ENCODE results near the gene KRTAP5-3.

Gene KRTAP5-3

GRCh38 chr11:1574238-1574932 is 33.9 kb downstream of the KRTAP5-3 start:
- Histone ChIP-seq H3K4me1 (peaks cover 8% of the 10 kb centered on the region), H3K4me3 (peak overlapping the region; percentile 30), H3K9me3 (peaks cover 5% of the 10 kb centered on the region), H3K27me3 (ENCODE audit: low read depth) (peaks cover 24% of the 10 kb centered on the region), H3K36me3 (replicated peaks) (no peaks in the 10 kb centered on the region)
- in situ Hi-C loops (cut with MboI; ENCODE audit: low sequenced_read_pairs): no loop called here
- DNase-seq (ENCODE audit: low spot score in 2 of 2): peak; percentile 65 to 77

GRCh38 chr11:1573903-1574237 is 34.4 kb downstream of the KRTAP5-3 start:
- peaks cover 24% of the 10 kb centered on the region for H3K27me3 ChIP-seq (ENCODE audit: low read depth)
- DNase-seq (ENCODE audit: low spot score in 2 of 2): peak in 1 of 2 experiments; percentile 34
- in situ Hi-C loops (cut with MboI; ENCODE audit: low sequenced_read_pairs): no loop called here

DNA sequence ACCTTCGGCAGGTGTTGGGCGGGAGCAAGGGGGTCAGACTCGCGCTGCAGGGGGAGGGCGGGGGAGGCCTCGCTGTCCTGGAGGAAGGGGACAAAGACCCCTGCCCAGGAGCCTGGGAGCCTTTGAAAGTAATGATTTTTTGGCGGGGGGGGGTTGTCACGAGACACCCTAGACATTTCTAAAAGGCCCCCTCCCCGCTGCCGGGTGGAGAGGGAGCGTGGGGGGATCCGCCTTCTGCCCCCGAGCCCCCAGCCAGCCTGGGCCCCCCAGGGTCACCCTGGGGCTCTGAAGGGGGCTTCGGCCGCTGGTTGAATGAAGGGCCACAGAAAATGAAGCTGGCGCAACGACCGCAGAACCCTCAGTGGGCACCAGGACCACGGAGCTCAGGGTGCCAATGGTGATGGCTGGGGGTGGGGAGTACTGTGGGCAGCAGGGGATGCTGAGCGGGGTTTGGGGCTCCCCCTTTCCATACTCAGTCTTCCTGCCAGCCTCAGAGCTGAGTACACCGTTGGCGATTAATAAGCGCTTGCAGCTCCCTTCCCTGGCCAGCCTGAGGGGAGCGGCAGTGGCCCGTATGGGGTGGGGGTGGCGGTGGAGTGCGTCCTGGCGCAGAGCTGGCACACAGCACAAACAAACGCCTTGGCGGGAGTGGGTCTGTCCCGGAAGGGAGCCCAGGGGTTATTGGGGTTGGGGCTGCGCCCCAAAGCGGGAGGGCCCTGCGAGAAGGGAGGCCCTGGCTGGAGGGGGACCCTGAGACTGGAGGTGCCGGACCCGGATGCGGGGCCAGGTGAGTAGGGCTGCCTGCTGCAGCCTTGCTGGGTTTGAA is 35.0 kb downstream of the KRTAP5-3 start:
- Histone ChIP-seq H3K9me3 (peaks cover under 1% of the 10 kb centered on the region; the same call in 1 of the 2 replicates), H3K36me3 (replicated peaks) (no peaks in the 10 kb centered on the region), H3K27me3 (ENCODE audit: low read depth) (peaks cover 24% of the 10 kb centered on the region), H3K4me1 (peaks cover 8% of the 10 kb centered on the region), H3K4me3 (peak overlapping the region; percentile 30)
- in situ Hi-C loops (cut with MboI; ENCODE audit: low sequenced_read_pairs): no loop called here
- no peak for DNase-seq (ENCODE audit: low spot score in 2 of 2)

More at GRCh38 chr11:1573903-1574237, 34.4 kb downstream of the KRTAP5-3 start:
- Histone ChIP-seq H3K36me3 (replicated peaks) (no peaks in the 10 kb centered on the region), H3K4me3 (peak overlapping the region; percentile 30), H3K9me3 (peaks cover 5% of the 10 kb centered on the region), H3K4me1 (peaks cover 8% of the 10 kb centered on the region)

DNA sequence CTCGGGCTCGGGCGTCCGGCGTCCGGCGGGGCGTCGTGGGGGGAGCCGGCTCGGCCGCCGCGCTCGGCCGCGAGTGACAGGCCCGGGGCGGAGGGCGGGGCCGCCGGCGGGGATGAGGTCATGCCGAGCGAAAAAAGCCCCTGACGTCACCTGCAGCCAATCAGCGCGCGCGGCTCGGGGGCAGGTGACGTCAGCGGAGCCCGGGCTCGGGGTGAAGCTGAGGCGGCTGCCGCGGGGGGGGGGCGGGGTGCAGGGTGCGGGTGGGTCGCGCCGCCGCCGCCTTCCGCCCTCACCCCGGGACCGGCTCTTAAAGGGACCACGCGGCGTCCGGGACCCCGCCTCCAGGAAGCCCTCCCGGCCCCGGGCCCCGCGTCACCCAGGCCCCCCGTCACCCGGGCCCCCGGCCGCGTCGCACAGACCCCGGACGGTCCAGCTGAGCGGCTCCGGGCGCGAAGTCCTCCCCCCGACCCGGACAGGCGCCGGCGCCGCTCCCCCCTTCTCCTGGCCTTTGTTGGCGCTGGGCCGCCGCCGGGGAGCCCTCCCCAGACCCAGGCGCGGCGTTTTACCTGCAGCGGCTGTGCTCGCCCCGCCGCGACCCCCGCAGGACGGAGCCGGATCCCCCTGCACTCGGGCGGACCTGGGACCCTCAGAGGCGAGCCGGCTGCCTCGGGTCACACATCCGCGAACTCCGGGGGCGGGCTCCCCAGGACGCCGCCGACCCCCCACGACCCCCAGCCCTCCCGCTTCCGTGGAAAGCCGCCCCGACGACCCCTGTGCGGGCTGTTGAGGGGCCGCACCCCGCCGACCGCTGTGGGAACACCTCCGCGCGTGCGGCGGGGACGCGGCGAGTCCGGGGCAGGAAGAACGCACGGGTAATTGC is 35.8 kb downstream of the KRTAP5-3 start, which contains the start of gene DUSP8:
TSS of gene DUSP8 (minus strand) at position 75 of the 880 bp plus-strand sequence. CDS start 6,445 bp downstream, outside the sequence.
- Histone ChIP-seq H3K27me3 (ENCODE audit: low read depth) (peaks cover 24% of the 10 kb centered on the region), H3K9me3 (no peaks in the 10 kb centered on the region)

DNA sequence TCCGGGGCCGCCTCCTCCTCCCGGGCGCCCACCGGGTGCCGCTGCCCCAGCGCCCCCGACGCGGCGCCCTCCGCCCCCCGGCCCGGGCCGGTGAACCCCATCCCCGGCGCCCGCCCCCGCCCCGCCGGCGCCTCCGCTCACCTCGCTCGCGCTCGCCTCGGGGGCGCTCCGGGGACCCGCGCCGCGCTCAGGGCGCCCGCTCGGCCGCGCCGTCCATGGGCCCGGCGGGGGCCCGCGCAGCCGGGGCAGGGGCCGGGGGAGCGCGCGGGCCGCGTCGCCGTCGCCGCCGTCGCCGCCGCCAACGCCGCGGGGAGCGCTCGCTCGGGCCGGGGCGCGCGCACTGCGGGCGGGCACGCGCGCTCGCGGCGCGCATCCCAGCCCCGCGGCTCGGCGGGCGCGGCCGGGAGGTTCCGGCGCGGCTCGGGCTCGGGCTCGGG is 36.5 kb downstream of the KRTAP5-3 start:
- no peak for DNase-seq (ENCODE audit: low spot score in 2 of 2)
- H3K9me3 ChIP-seq: no peaks in the 10 kb centered on the region
- peak overlapping the region; percentile 39; the same call in 1 of the 2 replicates for H3K4me3 ChIP-seq
- peaks cover 8% of the 10 kb centered on the region for H3K4me1 ChIP-seq
- in situ Hi-C loops (cut with MboI; ENCODE audit: low sequenced_read_pairs): no loop called here
- H3K27me3 ChIP-seq (ENCODE audit: low read depth): peaks cover 24% of the 10 kb centered on the region
- H3K36me3 ChIP-seq (replicated peaks): no peaks in the 10 kb centered on the region

More for the DNA sequence above, 35.8 kb downstream of the KRTAP5-3 start, which contains the start of gene DUSP8:
- Histone ChIP-seq H3K4me3 (peak within 1 kb of the TSS; percentile 39), H3K4me1 (peaks cover 8% of the 10 kb centered on the region), H3K36me3 (replicated peaks) (no peaks in the 10 kb centered on the region)
- in situ Hi-C loops (cut with MboI; ENCODE audit: low sequenced_read_pairs): no loop called here
- DNase-seq (ENCODE audit: low spot score in 2 of 2): peak; percentile 49 to 89

DNA sequence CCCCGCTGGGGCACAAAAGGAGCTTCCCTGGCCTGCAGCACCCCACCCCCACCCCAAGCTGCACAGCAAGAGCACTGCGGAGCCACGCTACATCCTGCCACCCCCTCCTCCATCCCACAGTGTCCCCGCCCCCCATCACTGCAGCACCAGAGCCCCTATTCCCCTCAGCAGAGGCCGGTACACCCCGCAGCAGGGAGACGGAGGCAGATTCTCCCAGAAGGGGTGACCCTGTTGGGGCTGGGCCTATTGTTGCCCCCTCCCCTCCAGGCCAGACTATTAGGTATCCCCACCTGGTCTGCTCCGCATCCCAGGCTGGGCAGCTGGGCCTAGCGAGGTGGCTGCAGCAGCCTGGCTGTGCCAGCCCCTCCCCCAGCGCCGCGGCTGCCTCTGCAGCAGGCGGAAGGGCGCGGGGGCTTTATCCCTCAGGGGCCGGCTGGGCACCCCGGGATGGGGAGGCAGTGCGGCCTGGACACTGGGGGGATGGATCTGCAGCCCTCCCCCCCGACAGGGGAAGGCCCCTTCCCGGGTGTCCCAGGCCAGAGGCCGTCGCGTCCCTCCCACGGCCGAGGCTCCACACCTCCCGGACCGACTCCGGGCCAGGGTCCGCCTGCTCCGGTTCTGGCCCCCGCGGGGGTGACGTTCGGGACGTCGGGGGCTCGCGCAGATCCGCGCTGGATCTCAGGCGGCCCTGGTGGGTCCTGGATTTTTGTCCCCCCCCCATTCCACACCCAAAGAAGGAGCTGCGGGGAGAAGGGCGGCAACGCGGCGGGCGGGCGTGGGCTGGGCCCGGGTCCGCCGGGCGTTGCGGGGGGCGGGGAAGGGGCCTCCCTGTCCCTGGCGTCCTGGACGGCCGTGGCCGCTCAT is 37.1 kb downstream of the KRTAP5-3 start:
- Histone ChIP-seq H3K27me3 (ENCODE audit: low read depth) (peaks cover 24% of the 10 kb centered on the region), H3K9me3 (no peaks in the 10 kb centered on the region), H3K4me1 (peaks cover 8% of the 10 kb centered on the region), H3K4me3 (peak overlapping the region; percentile 39), H3K36me3 (replicated peaks) (no peaks in the 10 kb centered on the region)
- in situ Hi-C loops (cut with MboI; ENCODE audit: low sequenced_read_pairs): no loop called here
- DNase-seq (ENCODE audit: low spot score in 2 of 2): peak in 1 of 2 experiments; percentile 38

GRCh38 chr11:1570531-1570895 is 37.8 kb downstream of the KRTAP5-3 start:
- H3K4me3 ChIP-seq: no peak overlapping the region
- in situ Hi-C loops (cut with MboI; ENCODE audit: low sequenced_read_pairs): no loop called here

GRCh38 chr11:1570001-1570453 is 38.2 kb downstream of the KRTAP5-3 start:
- peaks cover 8% of the 10 kb centered on the region for H3K4me1 ChIP-seq
- H3K4me3 ChIP-seq: no peak overlapping the region
- no peaks in the 10 kb centered on the region for H3K36me3 ChIP-seq (replicated peaks)
- no peaks in the 10 kb centered on the region for H3K9me3 ChIP-seq
- in situ Hi-C loops (cut with MboI; ENCODE audit: low sequenced_read_pairs): no loop called here
- peaks cover 21% of the 10 kb centered on the region for H3K27me3 ChIP-seq (ENCODE audit: low read depth)
- no peak for DNase-seq (ENCODE audit: low spot score in 2 of 2)

More at GRCh38 chr11:1570531-1570895, 37.8 kb downstream of the KRTAP5-3 start:
- no peak for DNase-seq (ENCODE audit: low spot score in 2 of 2)
- H3K9me3 ChIP-seq: no peaks in the 10 kb centered on the region
- H3K4me1 ChIP-seq: peaks cover 8% of the 10 kb centered on the region
- no peaks in the 10 kb centered on the region for H3K36me3 ChIP-seq (replicated peaks)
- H3K27me3 ChIP-seq (ENCODE audit: low read depth): peaks cover 24% of the 10 kb centered on the region

- no peaks in the 10 kb centered on the region for H3K36me3 ChIP-seq (replicated peaks)
- no peaks in the 10 kb centered on the region for H3K9me3 ChIP-seq
- in situ Hi-C loops (cut with MboI; ENCODE audit: low sequenced_read_pairs): no loop called here
- no peak overlapping the region for H3K4me3 ChIP-seq
- peak in 1 of 2 experiments; percentile 9 for DNase-seq (ENCODE audit: low spot score in 2 of 2)
- H3K4me1 ChIP-seq: peaks cover 6% of the 10 kb centered on the region
- peaks cover 18% of the 10 kb centered on the region for H3K27me3 ChIP-seq (ENCODE audit: low read depth)
Measured at GRCh38 chr11:1569251-1569780, 38.9 kb downstream of the KRTAP5-3 start.

DNA sequence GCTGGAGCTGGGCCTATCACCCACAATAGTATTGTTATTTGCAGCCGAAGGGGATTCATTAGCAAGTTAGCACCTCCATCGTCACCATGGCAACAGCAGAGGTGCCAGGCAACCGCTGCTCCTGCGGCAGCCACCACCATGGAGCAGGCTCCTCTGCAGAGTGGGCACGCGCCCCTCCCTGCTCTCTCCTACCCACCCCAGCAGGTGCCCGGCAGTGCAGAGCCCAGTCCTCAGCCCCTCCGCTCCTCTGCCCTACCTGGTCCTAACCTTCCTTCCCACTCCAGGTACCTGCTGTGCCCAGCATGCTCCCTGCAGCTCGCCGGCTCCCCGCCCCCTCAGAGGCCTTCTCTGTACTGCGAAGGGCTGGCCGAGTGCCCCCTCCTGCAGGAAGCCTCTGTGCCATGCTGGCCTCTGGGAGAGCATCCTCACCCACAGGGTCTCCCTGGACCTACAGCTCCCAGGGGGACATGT is 39.8 kb downstream of the KRTAP5-3 start:
- peaks cover 11% of the 10 kb centered on the region for H3K27me3 ChIP-seq (ENCODE audit: low read depth)
- in situ Hi-C loops (cut with MboI; ENCODE audit: low sequenced_read_pairs): no loop called here
- H3K9me3 ChIP-seq: no peaks in the 10 kb centered on the region
- no peaks in the 10 kb centered on the region for H3K36me3 ChIP-seq (replicated peaks)
- H3K4me3 ChIP-seq: no peak overlapping the region
- no peaks in the 10 kb centered on the region for H3K4me1 ChIP-seq
- peak in 1 of 2 experiments; percentile 53 for DNase-seq (ENCODE audit: low spot score in 2 of 2)

- no peaks in the 10 kb centered on the region for H3K9me3 ChIP-seq
- H3K36me3 ChIP-seq (replicated peaks): no peaks in the 10 kb centered on the region
- H3K4me1 ChIP-seq: no peaks in the 10 kb centered on the region
- peaks cover 4% of the 10 kb centered on the region for H3K27me3 ChIP-seq (ENCODE audit: low read depth)
- no peak for DNase-seq (ENCODE audit: low spot score in 2 of 2)
- no peak overlapping the region for H3K4me3 ChIP-seq
- in situ Hi-C loops (cut with MboI; ENCODE audit: low sequenced_read_pairs): no loop called here
Measured at GRCh38 chr11:1567721-1568100, 40.6 kb downstream of the KRTAP5-3 start.

- no peak for DNase-seq (ENCODE audit: low spot score in 2 of 2)
- Histone ChIP-seq H3K36me3 (replicated peaks) (no peaks in the 10 kb centered on the region), H3K4me3 (no peak overlapping the region), H3K27me3 (ENCODE audit: low read depth) (no peaks in the 10 kb centered on the region), H3K9me3 (no peaks in the 10 kb centered on the region), H3K4me1 (no peaks in the 10 kb centered on the region)
- in situ Hi-C loops (cut with MboI; ENCODE audit: low sequenced_read_pairs): no loop called here
Measured at GRCh38 chr11:1567052-1567720, 41.1 kb downstream of the KRTAP5-3 start.

Data from HAP-1 (cell line).